ENCODE data around the gene FAM110A.

DNA sequence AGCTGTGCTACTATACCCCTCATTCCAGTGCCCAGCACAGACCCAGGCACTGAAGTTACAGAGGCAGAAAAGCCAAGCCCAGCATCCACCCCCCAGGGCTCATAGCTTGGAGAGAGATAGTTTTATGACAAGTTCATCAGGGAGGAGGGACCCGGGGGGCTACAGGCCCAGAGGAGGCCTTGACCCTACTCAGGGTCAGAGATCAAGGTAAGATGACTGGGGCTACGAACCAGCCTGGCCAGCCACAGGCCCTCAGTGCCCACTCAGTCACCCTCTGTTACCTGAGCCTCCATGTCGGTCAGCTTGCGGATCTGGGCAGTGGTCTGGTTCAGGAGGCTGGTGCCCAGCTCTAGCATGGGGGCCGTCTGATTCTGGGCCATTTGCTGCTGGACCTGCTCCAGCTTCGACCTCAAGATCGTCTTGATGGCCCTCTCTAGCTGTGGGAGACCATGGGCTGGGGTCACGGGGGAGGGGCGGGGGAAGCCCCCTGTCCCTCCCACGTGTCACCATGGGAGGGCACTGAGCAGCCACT lies 56.5 kb downstream of the FAM110A start:
- no peak for TF ChIP-seq YY1 (IDR thresholded peaks at IDR 0.05; ENCODE audit: low read depth)
- TF ChIP-seq FOXM1 (IDR thresholded peaks at IDR 0.05; ENCODE audit: borderline replicate concordance, low read depth), result no peak
- no peak for TF ChIP-seq CEBPB (IDR thresholded peaks at IDR 0.05)
- TF ChIP-seq EP300 (IDR thresholded peaks at IDR 0.05; ENCODE audit: borderline replicate concordance), result no peak
- TF ChIP-seq, protein P1, sequence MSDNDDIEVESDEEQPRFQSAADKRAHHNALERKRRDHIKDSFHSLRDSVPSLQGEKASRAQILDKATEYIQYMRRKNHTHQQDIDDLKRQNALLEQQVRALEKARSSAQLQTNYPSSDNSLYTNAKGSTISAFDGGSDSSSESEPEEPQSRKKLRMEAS (IDR thresholded peaks at IDR 0.05), result no peak
- TF ChIP-seq ZBTB7A (IDR thresholded peaks at IDR 0.05; ENCODE audit: low read depth), result no peak
- TF ChIP-seq NFIC (IDR thresholded peaks at IDR 0.05), result no peak
- TF ChIP-seq RAD21 (IDR thresholded peaks at IDR 0.05; ENCODE audit: low read depth), result no peak
- TF ChIP-seq, protein P2, sequence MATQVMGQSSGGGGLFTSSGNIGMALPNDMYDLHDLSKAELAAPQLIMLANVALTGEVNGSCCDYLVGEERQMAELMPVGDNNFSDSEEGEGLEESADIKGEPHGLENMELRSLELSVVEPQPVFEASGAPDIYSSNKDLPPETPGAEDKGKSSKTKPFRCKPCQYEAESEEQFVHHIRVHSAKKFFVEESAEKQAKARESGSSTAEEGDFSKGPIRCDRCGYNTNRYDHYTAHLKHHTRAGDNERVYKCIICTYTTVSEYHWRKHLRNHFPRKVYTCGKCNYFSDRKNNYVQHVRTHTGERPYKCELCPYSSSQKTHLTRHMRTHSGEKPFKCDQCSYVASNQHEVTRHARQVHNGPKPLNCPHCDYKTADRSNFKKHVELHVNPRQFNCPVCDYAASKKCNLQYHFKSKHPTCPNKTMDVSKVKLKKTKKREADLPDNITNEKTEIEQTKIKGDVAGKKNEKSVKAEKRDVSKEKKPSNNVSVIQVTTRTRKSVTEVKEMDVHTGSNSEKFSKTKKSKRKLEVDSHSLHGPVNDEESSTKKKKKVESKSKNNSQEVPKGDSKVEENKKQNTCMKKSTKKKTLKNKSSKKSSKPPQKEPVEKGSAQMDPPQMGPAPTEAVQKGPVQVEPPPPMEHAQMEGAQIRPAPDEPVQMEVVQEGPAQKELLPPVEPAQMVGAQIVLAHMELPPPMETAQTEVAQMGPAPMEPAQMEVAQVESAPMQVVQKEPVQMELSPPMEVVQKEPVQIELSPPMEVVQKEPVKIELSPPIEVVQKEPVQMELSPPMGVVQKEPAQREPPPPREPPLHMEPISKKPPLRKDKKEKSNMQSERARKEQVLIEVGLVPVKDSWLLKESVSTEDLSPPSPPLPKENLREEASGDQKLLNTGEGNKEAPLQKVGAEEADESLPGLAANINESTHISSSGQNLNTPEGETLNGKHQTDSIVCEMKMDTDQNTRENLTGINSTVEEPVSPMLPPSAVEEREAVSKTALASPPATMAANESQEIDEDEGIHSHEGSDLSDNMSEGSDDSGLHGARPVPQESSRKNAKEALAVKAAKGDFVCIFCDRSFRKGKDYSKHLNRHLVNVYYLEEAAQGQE (IDR thresholded peaks at IDR 0.05; ENCODE audit: low read depth), result no peak
- TF ChIP-seq, protein P3, sequence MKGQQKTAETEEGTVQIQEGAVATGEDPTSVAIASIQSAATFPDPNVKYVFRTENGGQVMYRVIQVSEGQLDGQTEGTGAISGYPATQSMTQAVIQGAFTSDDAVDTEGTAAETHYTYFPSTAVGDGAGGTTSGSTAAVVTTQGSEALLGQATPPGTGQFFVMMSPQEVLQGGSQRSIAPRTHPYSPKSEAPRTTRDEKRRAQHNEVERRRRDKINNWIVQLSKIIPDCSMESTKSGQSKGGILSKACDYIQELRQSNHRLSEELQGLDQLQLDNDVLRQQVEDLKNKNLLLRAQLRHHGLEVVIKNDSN (IDR thresholded peaks at IDR 0.05), result no peak
- no peak for TF ChIP-seq TEAD4 (IDR thresholded peaks at IDR 0.05)
- no peak for TF ChIP-seq CREB1 (IDR thresholded peaks at IDR 0.05; ENCODE audit: low read depth)
- TF ChIP-seq TAF1 (IDR thresholded peaks at IDR 0.05; ENCODE audit: low read depth), result no peak
